ENCODE measurements around the gene MRI1.

The MRI1 gene

GRCh38 chr19:13764101-13764807 is at the start of gene MRI1:
Gene MRI1, plus strand, starts transcription at chr19:13764522. Its CDS starts 67 bp downstream, at chr19:13764589.
- peak; percentile 96 for DNase-seq (ENCODE audit: low spot score)
- no peak for TF ChIP-seq CTCF (IDR thresholded peaks at IDR 0.05; ENCODE audit: extremely low read depth, missing control alignments)

GRCh38 chr19:13717194-13717643 is 47.1 kb upstream of the MRI1 start:
- TF ChIP-seq CTCF (IDR thresholded peaks at IDR 0.05; ENCODE audit: extremely low read depth, missing control alignments) = no peak
- DNase-seq (ENCODE audit: low spot score) = no peak

GRCh38 chr19:13718733-13719132 is 45.6 kb upstream of the MRI1 start:
- DNase-seq (ENCODE audit: low spot score) = no peak
- no peak for TF ChIP-seq CTCF (IDR thresholded peaks at IDR 0.05; ENCODE audit: extremely low read depth, missing control alignments)

- no peak for DNase-seq (ENCODE audit: low spot score)
- TF ChIP-seq CTCF (IDR thresholded peaks at IDR 0.05; ENCODE audit: extremely low read depth, missing control alignments) = no peak
Measured at GRCh38 chr19:13722146-13722545, 42.2 kb upstream of the MRI1 start.

GRCh38 chr19:13723206-13723605 is 41.1 kb upstream of the MRI1 start:
- TF ChIP-seq CTCF (IDR thresholded peaks at IDR 0.05; ENCODE audit: extremely low read depth, missing control alignments) = no peak
- DNase-seq (ENCODE audit: low spot score) = no peak

- DNase-seq (ENCODE audit: low spot score) = no peak
- no peak for TF ChIP-seq CTCF (IDR thresholded peaks at IDR 0.05; ENCODE audit: extremely low read depth, missing control alignments)
Measured at GRCh38 chr19:13726323-13726722, 38.0 kb upstream of the MRI1 start.

- no peak for TF ChIP-seq CTCF (IDR thresholded peaks at IDR 0.05; ENCODE audit: extremely low read depth, missing control alignments)
- no peak for DNase-seq (ENCODE audit: low spot score)
Measured at GRCh38 chr19:13727798-13728197, 36.5 kb upstream of the MRI1 start.
